ENCODE measurements around the gene NTN5. TPM values are rescaled to one million over a fixed set of nuclear protein-coding genes. Genes with fewer than 3 reads are reported as not detected.
"Not testable (repeated sequence)": the region's sequence is repeated elsewhere in the genome, so short reads cannot be mapped to it uniquely, and the experiment has no call there.

Gene NTN5
- polyA plus RNA-seq, 6 donors from 2014 or later = not detected

- ATAC-seq (ENCODE audit: low read depth in 2 of 2) = no peak
- peak overlapping the region in 2 of 6 donors; percentile 53 to 60 for H3K27ac Mint-ChIP-seq
- H3K36me3 Mint-ChIP-seq = no peaks in the 10 kb centered on the region
- no peaks in the 10 kb centered on the region for H3K9me3 Mint-ChIP-seq
- H3K27me3 Mint-ChIP-seq = no peaks in the 10 kb centered on the region
- H3K4me1 Mint-ChIP-seq = peaks cover 13 to 22% (median 19%) of the 10 kb centered on the region in 3 donors
- H3K4me3 Mint-ChIP-seq = peak overlapping the region in 2 of 8 donors; percentile 15 to 45
- no peak for DNase-seq
Measured at GRCh38 chr19:48658483-48658882, 14.3 kb downstream of the NTN5 start.

DNA sequence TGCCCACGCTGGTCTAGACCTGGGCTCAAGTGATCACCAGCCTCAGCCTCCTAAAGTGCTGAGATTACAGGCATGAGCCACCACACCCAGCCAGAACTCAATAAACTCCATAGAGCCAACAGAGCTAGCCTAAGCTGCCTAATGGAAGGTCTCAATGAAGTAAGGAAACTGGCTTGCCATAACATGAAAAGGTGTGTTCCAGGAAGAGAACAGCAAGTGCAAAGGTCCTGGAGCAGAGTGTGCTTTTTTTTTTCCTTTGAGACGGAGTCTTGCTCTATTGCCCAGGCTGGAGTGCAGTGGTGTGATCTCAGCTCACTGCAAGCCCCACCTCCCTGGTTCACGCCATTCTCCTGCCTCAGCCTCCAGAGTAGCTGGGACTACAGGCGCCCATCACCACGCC lies 15.0 kb downstream of the NTN5 start:
- Mint-ChIP-seq H3K4me1 (peaks cover 13 to 26% (median 21%) of the 10 kb centered on the region in 3 donors), H3K27ac (peak overlapping the region in 1 of 6 donors; percentile 37), H3K4me3 (peak overlapping the region in 1 of 8 donors; percentile 10)
- not testable (repeated sequence) for DNase-seq; ATAC-seq (ENCODE audit: low read depth in 2 of 2); H3K9me3 Mint-ChIP-seq; H3K27me3 Mint-ChIP-seq; H3K36me3 Mint-ChIP-seq

- Mint-ChIP-seq H3K27ac (peak overlapping the region in 2 of 6 donors; percentile 5 to 82), H3K36me3 (no peaks in the 10 kb centered on the region), H3K9me3 (no peaks in the 10 kb centered on the region), H3K4me3 (no peak overlapping the region), H3K4me1 (peaks cover 18 to 31% (median 25%) of the 10 kb centered on the region in 3 donors), H3K27me3 (no peaks in the 10 kb centered on the region)
- ATAC-seq (ENCODE audit: low read depth in 2 of 2) (no peak), DNase-seq (no peak)
Measured at GRCh38 chr19:48656840-48657474, 15.9 kb downstream of the NTN5 start.

- no peaks in the 10 kb centered on the region for H3K9me3 Mint-ChIP-seq
- peaks cover 13 to 30% (median 29%) of the 10 kb centered on the region in 3 donors for H3K4me1 Mint-ChIP-seq
- DNase-seq = no peak
- peak overlapping the region in 1 of 8 donors; percentile 60 for H3K4me3 Mint-ChIP-seq
- H3K27me3 Mint-ChIP-seq = no peaks in the 10 kb centered on the region
- H3K27ac Mint-ChIP-seq = peak overlapping the region in 5 of 6 donors; percentile 41 to 96 (median 91)
- no peak for ATAC-seq (ENCODE audit: low read depth in 2 of 2)
- no peaks in the 10 kb centered on the region for H3K36me3 Mint-ChIP-seq
Measured at GRCh38 chr19:48654299-48655059, 18.3 kb downstream of the NTN5 start.

- peak overlapping the region in 2 of 6 donors; percentile 12 to 89 for H3K27ac Mint-ChIP-seq
- H3K36me3 Mint-ChIP-seq = no peaks in the 10 kb centered on the region
- no peaks in the 10 kb centered on the region for H3K27me3 Mint-ChIP-seq
- no peak for DNase-seq
- ATAC-seq (ENCODE audit: low read depth in 2 of 2) = no peak
- H3K4me3 Mint-ChIP-seq = no peak overlapping the region
- peaks cover 38 to 57% (median 38%) of the 10 kb centered on the region in 3 donors for H3K4me1 Mint-ChIP-seq
- H3K9me3 Mint-ChIP-seq = no peaks in the 10 kb centered on the region
Measured at GRCh38 chr19:48651683-48652048, 21.2 kb downstream of the NTN5 start.

GRCh38 chr19:48650974-48651682 lies 21.7 kb downstream of the NTN5 start:
- peak overlapping the region in 4 of 6 donors; percentile 54 to 89 (median 63) for H3K27ac Mint-ChIP-seq
- no peaks in the 10 kb centered on the region for H3K9me3 Mint-ChIP-seq
- peak overlapping the region in 2 of 8 donors; percentile 27 to 51 for H3K4me3 Mint-ChIP-seq
- no peaks in the 10 kb centered on the region for H3K27me3 Mint-ChIP-seq
- DNase-seq (no peak), ATAC-seq (ENCODE audit: low read depth in 2 of 2) (no peak)
- no peaks in the 10 kb centered on the region for H3K36me3 Mint-ChIP-seq
- H3K4me1 Mint-ChIP-seq = peaks cover 39 to 59% (median 44%) of the 10 kb centered on the region in 3 donors

GRCh38 chr19:48648134-48648533 lies 24.7 kb downstream of the NTN5 start:
- no peak for ATAC-seq (ENCODE audit: low read depth in 2 of 2)
- Mint-ChIP-seq H3K9me3 (no peaks in the 10 kb centered on the region), H3K4me1 (peaks cover 50 to 74% (median 53%) of the 10 kb centered on the region in 3 donors)

GRCh38 chr19:48646722-48647216 lies 26.0 kb downstream of the NTN5 start:
- no peaks in the 10 kb centered on the region for H3K36me3 Mint-ChIP-seq
- H3K4me3 Mint-ChIP-seq = peak overlapping the region; percentile 22 to 98 (median 94)
- peaks cover 52 to 66% (median 58%) of the 10 kb centered on the region in 3 donors for H3K4me1 Mint-ChIP-seq

More at GRCh38 chr19:48648134-48648533, 24.7 kb downstream of the NTN5 start:
- H3K27ac Mint-ChIP-seq = peak overlapping the region; percentile 64 to 90 (median 82)
- H3K36me3 Mint-ChIP-seq = no peaks in the 10 kb centered on the region
- peak overlapping the region in 7 of 8 donors; percentile 35 to 90 (median 67) for H3K4me3 Mint-ChIP-seq
- H3K27me3 Mint-ChIP-seq = no peaks in the 10 kb centered on the region
- no peak for DNase-seq

DNA sequence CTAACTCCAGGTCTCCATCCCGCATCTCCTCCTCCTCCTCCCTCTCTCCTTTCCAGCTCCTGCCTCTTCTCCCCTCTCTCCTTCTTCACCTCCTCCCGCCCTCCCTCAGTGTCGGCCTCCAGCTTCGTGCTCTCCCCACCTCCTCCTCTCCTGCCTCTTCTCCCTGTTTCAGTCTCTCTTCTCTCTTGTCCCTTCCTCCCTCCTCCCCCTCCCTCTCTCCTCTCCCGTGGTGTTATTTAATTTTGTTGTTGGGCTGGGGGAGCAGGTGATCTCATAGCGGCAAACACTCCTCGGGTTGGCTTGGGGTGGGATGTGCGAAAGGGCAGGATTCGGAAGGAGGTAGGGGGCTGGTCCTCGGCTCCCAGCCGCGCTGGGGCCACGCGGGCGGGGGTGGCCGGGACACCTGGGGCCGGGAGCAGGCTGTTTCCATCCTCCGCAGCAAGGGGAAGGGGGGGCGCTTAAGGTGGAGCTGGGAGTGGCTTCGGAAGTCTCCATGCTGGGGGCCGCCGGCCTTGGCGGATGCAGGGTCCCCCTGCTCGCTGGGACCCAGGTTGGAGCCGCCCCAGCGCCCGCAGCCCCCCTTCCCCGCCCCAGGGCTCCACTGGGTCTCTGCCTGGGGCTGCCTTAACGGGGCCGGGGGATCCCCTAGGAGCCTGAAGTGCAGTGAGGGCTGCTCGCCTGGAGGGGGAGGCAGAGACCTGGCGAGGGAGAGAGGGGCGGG lies 26.7 kb downstream of the NTN5 start, which contains the start of gene CA11:
Gene CA11, minus strand, starts transcription at position 187 of the 721 bp plus-strand sequence. CDS start 555 bp downstream, outside the sequence.
- H3K4me3 Mint-ChIP-seq = peak within 1 kb of the TSS; percentile 91 to 98 (median 96)
- H3K27ac Mint-ChIP-seq = peak within 1 kb of the TSS; percentile 83 to 98 (median 94)
- ATAC-seq (ENCODE audit: low read depth in 2 of 2) (peak; percentile 71 to 79), DNase-seq (peak; percentile 91)
- H3K4me1 Mint-ChIP-seq = peaks cover 56 to 64% (median 64%) of the 10 kb centered on the region in 3 donors
- no peaks in the 10 kb centered on the region for H3K36me3 Mint-ChIP-seq
- H3K27me3 Mint-ChIP-seq = no peaks in the 10 kb centered on the region
- no peaks in the 10 kb centered on the region for H3K9me3 Mint-ChIP-seq

More at GRCh38 chr19:48646722-48647216, 26.0 kb downstream of the NTN5 start:
- Mint-ChIP-seq H3K27me3 (no peaks in the 10 kb centered on the region), H3K9me3 (no peaks in the 10 kb centered on the region), H3K27ac (peak overlapping the region in 5 of 6 donors; percentile 40 to 89 (median 74))
- ATAC-seq (ENCODE audit: low read depth in 2 of 2) = no peak
- DNase-seq = no peak

GRCh38 chr19:48645620-48646000 lies 27.2 kb downstream of the NTN5 start:
- H3K4me3 Mint-ChIP-seq = peak overlapping the region; percentile 91 to 98 (median 96)
- H3K27me3 Mint-ChIP-seq = no peaks in the 10 kb centered on the region
- H3K27ac Mint-ChIP-seq = peak overlapping the region; percentile 81 to 98 (median 94)
- peaks cover 56 to 67% (median 65%) of the 10 kb centered on the region in 3 donors for H3K4me1 Mint-ChIP-seq
- ATAC-seq (ENCODE audit: low read depth in 2 of 2) (no peak), DNase-seq (no peak)
- no peaks in the 10 kb centered on the region for H3K36me3 Mint-ChIP-seq
- no peaks in the 10 kb centered on the region for H3K9me3 Mint-ChIP-seq

DNA sequence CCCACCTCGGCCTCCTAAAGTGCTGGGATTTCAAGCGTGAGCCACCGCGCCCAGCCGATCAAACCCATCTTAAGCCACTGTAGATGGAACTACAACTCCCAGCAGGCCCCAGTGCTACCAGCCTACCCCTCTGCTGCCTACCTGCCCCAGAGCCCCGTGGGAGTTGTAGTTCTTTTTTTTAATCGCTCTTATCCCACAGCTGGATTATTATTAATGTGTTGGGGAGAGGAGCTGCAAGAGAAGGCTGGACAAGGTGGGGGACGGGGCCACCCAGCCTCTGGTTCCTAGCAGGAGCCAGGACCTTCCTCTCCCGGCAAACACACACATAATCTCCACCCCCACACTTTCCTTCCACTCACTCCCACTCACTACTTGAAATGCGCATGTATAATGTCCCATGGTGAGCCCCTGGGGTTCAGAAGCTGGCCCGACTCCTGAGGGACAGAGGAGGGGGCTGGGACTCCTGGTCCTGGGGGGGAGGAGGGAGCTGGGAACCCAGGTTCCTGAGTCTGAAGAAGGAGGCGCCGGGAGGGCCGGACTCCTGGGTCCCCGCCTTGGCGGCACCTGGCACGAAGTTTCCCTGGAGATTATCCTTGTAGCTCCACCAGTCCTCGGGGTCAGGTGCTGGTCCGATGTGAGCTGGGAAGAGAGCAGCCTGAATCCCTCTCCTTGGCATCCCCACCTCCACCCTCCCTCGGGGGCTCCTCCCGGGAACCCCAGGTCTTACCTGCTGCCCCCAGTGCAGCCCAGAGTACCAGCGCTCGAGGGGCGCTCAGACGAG lies 27.8 kb downstream of the NTN5 start:
- Mint-ChIP-seq H3K36me3 (no peaks in the 10 kb centered on the region), H3K9me3 (no peaks in the 10 kb centered on the region), H3K27me3 (no peaks in the 10 kb centered on the region), H3K4me3 (peak overlapping the region; percentile 91 to 98 (median 96)), H3K4me1 (peaks cover 57 to 69% (median 63%) of the 10 kb centered on the region in 3 donors), H3K27ac (peak overlapping the region; percentile 10 to 97 (median 90))
- ATAC-seq (ENCODE audit: low read depth in 2 of 2) (peak; percentile 48 to 57), DNase-seq (peak; percentile 74)

- no peaks in the 10 kb centered on the region for H3K36me3 Mint-ChIP-seq
- H3K27ac Mint-ChIP-seq = peak overlapping the region in 2 of 6 donors; percentile 70 to 89
- DNase-seq = no peak
- no peak for ATAC-seq (ENCODE audit: low read depth in 2 of 2)
- no peaks in the 10 kb centered on the region for H3K9me3 Mint-ChIP-seq
- no peaks in the 10 kb centered on the region for H3K27me3 Mint-ChIP-seq
- peak overlapping the region in 6 of 8 donors; percentile 91 to 97 (median 96) for H3K4me3 Mint-ChIP-seq
- H3K4me1 Mint-ChIP-seq = peaks cover 59 to 71% (median 61%) of the 10 kb centered on the region in 3 donors
Measured at GRCh38 chr19:48644355-48644754, 28.5 kb downstream of the NTN5 start.

Data from naive B cell (primary cell).